Neural cell (in vitro differentiated cells): ENCODE data around the gene SSX4. TPM values are rescaled to one million over a fixed set of nuclear protein-coding genes. Genes with fewer than 3 reads are reported as not detected.
"Not testable (repeated sequence)": the region's sequence is repeated elsewhere in the genome, so short reads cannot be mapped to it uniquely, and the experiment has no call there.

Experiments used
- H2AFZ ChIP-seq: fragments of 200-600, 300-800 bp; sonication (generic), shearing (Covaris generic); 2 replicates; pipeline ENCODE4 v1.6.0; 2014; ENCODE audit warnings: low read depth, mild to moderate bottlenecking, antibody characterized with exemption, low read length, moderate library complexity
- H3F3A ChIP-seq: fragments of 200-600 bp; shearing (Covaris generic); 2 replicates; pipeline ENCODE4 v1.6.1; 2016; ENCODE audit warnings: mild to moderate bottlenecking, moderate library complexity, mixed read lengths, antibody characterized with exemption, low read length; ENCODE audit not compliant: insufficient read depth, poor library complexity, severe bottlenecking
- H3K27ac ChIP-seq: fragments of 200-600, 300-800 bp; sonication (generic), shearing (Covaris generic); 2 replicates; pipeline ENCODE4 v1.5.1; 2014; ENCODE audit warnings: mild to moderate bottlenecking, low read length, moderate library complexity
- H3K27me3 ChIP-seq: fragments of 300-800, 200-600 bp; sonication (generic), shearing (Covaris generic); 2 replicates; pipeline ENCODE4 v1.6.0; 2014; ENCODE audit warnings: mild to moderate bottlenecking, low read depth, low read length, moderate library complexity; ENCODE audit not compliant: insufficient read depth
- H3K36me3 ChIP-seq: fragments of 300-800, 200-600 bp; sonication (generic), shearing (Covaris generic); 2 replicates; pipeline ENCODE4 v1.5.1; 2014; ENCODE audit warnings: mild to moderate bottlenecking, antibody characterized with exemption, low read length, moderate library complexity; ENCODE audit not compliant: insufficient read depth
- H3K4me2 ChIP-seq: fragments of 300-800, 200-600 bp; sonication (generic), shearing (Covaris generic); 2 replicates; pipeline ENCODE4 v1.6.0; 2014; ENCODE audit warnings: mild to moderate bottlenecking, low read length
- H3K4me3 ChIP-seq: fragments of 300-800, 200-600 bp; sonication (generic), shearing (Covaris generic); 2 replicates; pipeline ENCODE4 v1.5.1; 2014; ENCODE audit warnings: mild to moderate bottlenecking, low read length, moderate library complexity
- H3K79me2 ChIP-seq: fragments of 200-600 bp; shearing (Covaris generic); replicated peaks from 2 replicates; pipeline ENCODE4 v1.6.0; 2014; ENCODE audit warnings: mild to moderate bottlenecking, low read length, moderate library complexity; ENCODE audit not compliant: insufficient read depth
- H3K9ac ChIP-seq: fragments of 300-800, 200-600 bp; sonication (generic), shearing (Covaris generic); 2 replicates; pipeline ENCODE4 v1.6.1; 2016; ENCODE audit warnings: mild to moderate bottlenecking, low read length, mixed read lengths
- H3K9me2 ChIP-seq: fragments of 200-600 bp; shearing (Covaris generic); 2 replicates; pipeline ENCODE4 v1.6.1; 2016; ENCODE audit warnings: mild to moderate bottlenecking, low read length, mixed read lengths; ENCODE audit not compliant: insufficient read depth
- H3K9me3 ChIP-seq: fragments of 200-600, 300-800 bp; sonication (generic), shearing (Covaris generic); 2 replicates; pipeline ENCODE4 v1.6.1; 2016; ENCODE audit warnings: mild to moderate bottlenecking, mixed run types, low read length, moderate library complexity, mixed read lengths
- H4K20me1 ChIP-seq: fragments of 200-600 bp; shearing (Covaris generic); 2 replicates; pipeline ENCODE4 v1.6.1; 2016; ENCODE audit warnings: mild to moderate bottlenecking, mixed run types; ENCODE audit not compliant: insufficient read depth
- polyA plus RNA-seq: library from polyadenylated mRNA; depleted of rRNA; stranded (reverse); fragments of >200 nt; gene quantifications from 2 replicates; pipeline ENCODE4 v1.2.3, GENCODE V29; 2014
- small RNA-seq, 3 experiments: library from RNA; depleted of rRNA; stranded (forward); fragments of <200 nt; gene quantifications; one replicate each; pipeline ENCODE3, GENCODE V24; 2012

The SSX4 gene
- polyA plus RNA-seq, 1 donor from 2014 or later, result not detected

DNA sequence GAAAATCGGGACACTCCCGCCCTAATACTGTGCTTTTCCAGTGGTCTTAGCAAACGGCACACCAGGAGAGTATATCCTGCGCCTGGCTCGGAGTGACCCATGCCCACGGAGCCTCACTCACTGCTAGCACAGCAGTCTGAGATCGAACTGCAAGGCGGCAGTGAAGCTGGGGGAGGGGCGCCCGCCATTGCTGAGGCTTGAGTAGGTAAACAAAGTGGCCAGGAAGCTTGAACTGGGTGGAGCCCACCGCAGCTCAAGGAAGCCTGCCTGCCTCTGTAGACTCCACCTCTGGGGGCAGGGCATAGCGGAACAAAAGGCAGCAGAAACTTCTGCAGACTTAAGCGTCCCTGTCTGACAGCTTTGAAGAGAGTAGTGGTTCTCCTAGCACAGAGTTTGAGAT, 50.4 kb downstream of the SSX4 start:
- H3K9me2 ChIP-seq, H3F3A ChIP-seq, H4K20me1 ChIP-seq, H3K9ac ChIP-seq, H3K4me3 ChIP-seq, H3K79me2 ChIP-seq, H3K27ac ChIP-seq, H3K4me2 ChIP-seq, H3K27me3 ChIP-seq, H2AFZ ChIP-seq, H3K36me3 ChIP-seq, H3K9me3 ChIP-seq: not testable (repeated sequence)

Small RNAs within 50 kb of the gene (small RNA-seq; reads per million reads assigned to genes)
- 0 reads per million in 3 experiments for gene AL606490.4
- gene AL606490.7, result 0 reads per million in 3 experiments
- gene AL606490.9, result 0 reads per million in 3 experiments

Other genes starting within 250 kb of the SSX4 start
- not detected in 2 replicates for gene SSX5, start 186.7 kb upstream of the SSX4 start, polyA plus RNA-seq
- gene SSX1, start 128.1 kb upstream of the SSX4 start, polyA plus RNA-seq, result not detected in 2 replicates
- not detected in 2 replicates for gene SSX3, start 26.8 kb upstream of the SSX4 start, polyA plus RNA-seq
- gene SSX4B, start 28.4 kb downstream of the SSX4 start, polyA plus RNA-seq, result not detected in 2 replicates
- 0.48 and 3.3 TPM in 2 replicates for gene SLC38A5, start 86.7 kb downstream of the SSX4 start, polyA plus RNA-seq
- gene FTSJ1, start 92.7 kb downstream of the SSX4 start, polyA plus RNA-seq, result 76.5 and 83.5 TPM in 2 replicates
- gene PORCN, start 125.5 kb downstream of the SSX4 start, polyA plus RNA-seq, result 29.8 and 32.1 TPM in 2 replicates
- 134 and 143 TPM in 2 replicates for gene EBP, start 138.3 kb downstream of the SSX4 start, polyA plus RNA-seq
- 4.5 and 7.3 TPM in 2 replicates for gene TBC1D25, start 156.2 kb downstream of the SSX4 start, polyA plus RNA-seq
- 327 and 378 TPM in 2 replicates for gene RBM3, start 190.9 kb downstream of the SSX4 start, polyA plus RNA-seq
- 210 and 217 TPM in 2 replicates for gene WDR13, start 214.0 kb downstream of the SSX4 start, polyA plus RNA-seq